Nephron (organoid): Measurements from ENCODE around the gene SDK2.

Source experiments
- H3K27ac Mint-ChIP-seq, 3 experiments: 2 replicates each; pipeline ENCODE4 v1.8.0; 2020; ENCODE audit warnings: mixed read lengths in 3 of 3, mild to moderate bottlenecking in 2 of 3, moderate library complexity in 1 of 3
- H3K27me3 Mint-ChIP-seq: 2 replicates; pipeline ENCODE4 v1.8.0; 2021; ENCODE audit warnings: low read depth, mild to moderate bottlenecking, moderate library complexity, mixed read lengths
- H3K36me3 Mint-ChIP-seq: 2 replicates; pipeline ENCODE4 v1.8.0; 2020; ENCODE audit warnings: low read depth, mixed read lengths
- H3K4me1 Mint-ChIP-seq: 2 replicates; pipeline ENCODE4 v1.8.0; 2020; ENCODE audit warnings: mixed read lengths
- H3K4me3 Mint-ChIP-seq, 3 experiments: 2 replicates each; pipeline ENCODE4 v1.8.0; 2020; ENCODE audit warnings: mild to moderate bottlenecking in 3 of 3, mixed read lengths in 3 of 3, moderate library complexity in 2 of 3
- H3K9me3 Mint-ChIP-seq: 2 replicates; pipeline ENCODE4 v1.8.0; 2020; ENCODE audit warnings: mixed read lengths
- CTCF ChIP-seq, 3 experiments: fragments of 200-600 bp; sonication (generic); IDR thresholded peaks; one replicate each; pipeline ENCODE4 v1.5.0; 2021; ENCODE audit warnings: antibody characterized with exemption in 3 of 3; ENCODE audit not compliant: unreplicated experiment in 3 of 3

The SDK2 gene

DNA sequence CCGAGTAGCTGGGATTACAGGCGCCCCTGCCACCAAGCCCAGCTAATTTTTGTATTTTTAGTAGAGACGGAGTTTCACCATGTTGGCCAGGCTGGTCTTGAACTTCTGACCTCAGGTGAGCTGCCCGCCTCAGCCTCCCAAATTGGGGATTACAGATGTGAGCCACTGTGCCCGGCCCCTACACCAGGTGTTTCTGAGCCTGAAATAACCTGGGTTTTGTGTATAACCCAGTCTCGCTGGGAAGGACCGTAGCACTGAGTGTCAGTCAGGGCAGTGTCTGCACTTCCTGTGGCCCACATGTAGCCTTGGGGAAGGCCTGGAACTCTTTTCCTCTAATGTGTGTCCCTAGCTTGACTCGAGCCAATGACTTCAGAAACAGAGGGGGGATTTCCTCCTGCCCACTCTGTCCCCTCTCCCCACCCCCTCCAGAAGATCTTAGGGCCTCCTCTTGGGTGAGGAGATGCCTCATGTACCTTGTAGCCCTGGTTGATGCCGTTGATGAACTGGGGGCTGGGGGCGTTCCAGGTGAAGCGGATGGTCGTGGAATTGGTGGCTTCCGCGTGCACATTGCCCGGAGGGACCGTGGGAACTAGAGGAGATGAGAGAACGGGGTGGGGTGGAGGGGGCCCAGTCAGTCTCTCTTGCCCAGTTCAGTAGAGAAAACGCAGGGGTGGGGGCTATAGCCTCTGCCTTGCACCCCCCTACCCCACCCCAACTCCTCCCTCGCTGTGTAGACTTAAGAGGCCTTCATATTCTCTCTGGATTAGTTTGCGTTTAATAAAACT is 229.9 kb downstream of the SDK2 start:
- H3K9me3 Mint-ChIP-seq, result no peaks in the 10 kb centered on the region
- no peak overlapping the region for H3K4me3 Mint-ChIP-seq
- no peak for TF ChIP-seq CTCF (IDR thresholded peaks at IDR 0.05; ENCODE audit: unreplicated experiment in 3 of 3)
- H3K27ac Mint-ChIP-seq, result no peak overlapping the region
- H3K27me3 Mint-ChIP-seq, result peaks cover 1% of the 10 kb centered on the region
- peaks cover 51% of the 10 kb centered on the region for H3K36me3 Mint-ChIP-seq
- peaks cover 20% of the 10 kb centered on the region for H3K4me1 Mint-ChIP-seq

GRCh38 chr17:73412914-73413313 is 231.3 kb downstream of the SDK2 start:
- Mint-ChIP-seq H3K9me3 (no peaks in the 10 kb centered on the region), H3K4me3 (no peak overlapping the region), H3K36me3 (peaks cover 45% of the 10 kb centered on the region), H3K27me3 (peaks cover 5% of the 10 kb centered on the region), H3K27ac (no peak overlapping the region), H3K4me1 (peaks cover 20% of the 10 kb centered on the region)
- no peak for TF ChIP-seq CTCF (IDR thresholded peaks at IDR 0.05; ENCODE audit: unreplicated experiment in 3 of 3)

GRCh38 chr17:73411313-73411747 is 232.9 kb downstream of the SDK2 start:
- Mint-ChIP-seq H3K4me3 (peak overlapping the region in 1 of 3 experiments; percentile 49), H3K36me3 (peaks cover 41% of the 10 kb centered on the region), H3K27me3 (peaks cover 5% of the 10 kb centered on the region), H3K9me3 (no peaks in the 10 kb centered on the region), H3K27ac (peak overlapping the region; percentile 67 to 92 (median 85)), H3K4me1 (peaks cover 20% of the 10 kb centered on the region)
- TF ChIP-seq CTCF (IDR thresholded peaks at IDR 0.05; ENCODE audit: unreplicated experiment in 3 of 3), result no peak

DNA sequence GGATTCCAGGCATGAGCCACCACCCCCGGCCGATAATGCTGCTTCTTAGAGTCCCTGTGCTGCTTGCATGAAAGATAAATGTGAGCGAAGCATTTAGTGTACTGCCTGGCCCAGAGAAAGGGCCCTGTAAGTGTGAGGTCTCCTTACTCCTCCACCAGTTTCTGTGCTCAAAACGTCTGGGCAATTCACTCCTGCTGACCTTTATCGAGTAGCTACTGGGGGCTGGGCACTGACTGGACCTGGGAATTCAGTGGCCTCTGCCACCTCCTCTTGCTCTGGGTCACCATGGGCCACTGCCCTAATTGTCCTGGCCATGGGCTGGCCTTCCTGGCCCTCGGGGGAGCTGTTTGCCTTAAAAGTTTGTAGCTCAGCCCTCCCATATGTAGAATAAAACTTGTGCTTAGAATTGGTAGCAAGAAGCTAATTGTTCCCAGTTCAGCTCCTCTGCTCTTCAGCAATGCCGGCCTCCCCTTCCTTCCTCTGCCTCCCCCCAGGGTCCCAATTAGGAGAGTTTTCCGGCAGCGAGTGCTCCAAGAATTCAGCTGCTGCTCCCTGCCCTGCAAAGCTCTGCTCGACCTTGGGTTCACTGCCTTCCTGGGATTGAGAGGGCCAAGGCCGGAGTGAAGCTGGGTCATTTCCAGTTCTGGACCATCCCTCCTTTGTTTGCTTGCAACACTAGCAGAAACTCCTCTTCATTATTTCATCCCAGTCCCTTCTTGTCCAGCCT is 233.5 kb downstream of the SDK2 start:
- Mint-ChIP-seq H3K27ac (peak overlapping the region; percentile 67 to 92 (median 85)), H3K4me1 (peaks cover 20% of the 10 kb centered on the region), H3K36me3 (peaks cover 39% of the 10 kb centered on the region), H3K27me3 (peaks cover 5% of the 10 kb centered on the region), H3K4me3 (peak overlapping the region in 1 of 3 experiments; percentile 49), H3K9me3 (no peaks in the 10 kb centered on the region)
- no peak for TF ChIP-seq CTCF (IDR thresholded peaks at IDR 0.05; ENCODE audit: unreplicated experiment in 3 of 3)

DNA sequence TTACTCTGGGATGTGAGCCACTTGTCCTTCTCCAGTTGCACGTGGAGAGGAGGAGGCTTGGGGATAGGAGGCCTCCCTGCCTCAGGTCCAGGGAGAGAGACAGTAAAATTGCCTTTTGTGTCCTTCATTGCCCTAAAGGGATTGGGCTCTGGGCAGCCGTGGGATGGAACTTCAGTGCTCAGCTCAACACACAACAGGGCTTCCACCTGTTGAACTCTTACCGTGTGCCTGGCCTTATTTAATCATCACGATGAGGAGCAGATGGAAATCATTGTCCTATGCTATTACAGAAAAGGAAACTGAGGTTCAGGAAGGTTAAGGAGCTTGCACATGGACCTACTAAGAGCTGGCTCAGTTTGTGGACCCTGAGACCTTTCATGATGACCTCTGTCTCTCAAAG is 240.0 kb downstream of the SDK2 start:
- Mint-ChIP-seq H3K27me3 (peaks cover 3% of the 10 kb centered on the region), H3K4me3 (no peak overlapping the region), H3K27ac (no peak overlapping the region), H3K9me3 (no peaks in the 10 kb centered on the region), H3K4me1 (no peaks in the 10 kb centered on the region), H3K36me3 (peaks cover 28% of the 10 kb centered on the region)
- no peak for TF ChIP-seq CTCF (IDR thresholded peaks at IDR 0.05; ENCODE audit: unreplicated experiment in 3 of 3)
